ENCODE measurements around the gene SLC8B1. TPM values are rescaled to one million over a fixed set of nuclear protein-coding genes. Genes with fewer than 3 reads are reported as not detected.

SLC8B1 gene
- total RNA-seq, 4 donors from 2014 or later = 49.5 to 112 (median 101) TPM

DNA sequence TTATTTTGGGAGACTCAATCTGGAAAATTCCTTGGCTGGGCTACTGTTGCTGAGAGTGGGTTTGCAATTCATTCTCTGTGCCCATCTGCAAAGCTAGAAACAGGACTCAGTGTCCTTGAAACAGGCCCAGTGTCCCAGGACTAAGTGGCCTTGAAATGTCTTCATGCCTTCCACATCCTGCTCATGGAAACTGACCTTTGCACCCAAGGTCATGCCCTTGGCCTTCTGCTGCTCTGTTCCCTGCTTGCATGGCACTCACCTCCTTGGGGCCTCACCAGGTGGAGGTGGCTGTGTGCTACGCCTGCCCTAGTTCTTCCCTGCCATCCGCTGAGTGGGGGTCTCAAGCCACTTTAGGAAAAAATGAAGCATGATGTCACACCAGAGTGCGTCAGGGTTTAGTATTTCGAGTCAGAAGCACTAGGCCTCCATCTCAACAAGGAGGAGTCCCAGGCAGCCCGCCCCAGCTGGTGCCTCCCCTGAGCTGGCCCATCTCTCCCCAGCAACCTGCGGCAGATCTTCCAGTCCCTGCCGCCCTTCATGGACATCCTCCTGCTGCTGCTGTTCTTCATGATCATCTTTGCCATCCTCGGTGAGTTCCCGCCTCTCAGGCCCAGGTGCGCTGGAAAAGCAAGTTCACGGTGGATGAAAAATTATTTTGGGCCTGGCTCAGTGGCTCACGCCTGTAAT is 65.5 kb downstream of the SLC8B1 start:
- DNase-seq = peak in 1 of 3 donors; percentile 39
- H3K4me1 ChIP-seq = peaks cover 0 to 11% (median 0%) of the 10 kb centered on the region in 4 donors
- H3K27me3 ChIP-seq = no peaks in the 10 kb centered on the region
- no peak overlapping the region for H3K27ac ChIP-seq
- no peaks in the 10 kb centered on the region for H3K9me3 ChIP-seq
- TF ChIP-seq, protein P1, sequence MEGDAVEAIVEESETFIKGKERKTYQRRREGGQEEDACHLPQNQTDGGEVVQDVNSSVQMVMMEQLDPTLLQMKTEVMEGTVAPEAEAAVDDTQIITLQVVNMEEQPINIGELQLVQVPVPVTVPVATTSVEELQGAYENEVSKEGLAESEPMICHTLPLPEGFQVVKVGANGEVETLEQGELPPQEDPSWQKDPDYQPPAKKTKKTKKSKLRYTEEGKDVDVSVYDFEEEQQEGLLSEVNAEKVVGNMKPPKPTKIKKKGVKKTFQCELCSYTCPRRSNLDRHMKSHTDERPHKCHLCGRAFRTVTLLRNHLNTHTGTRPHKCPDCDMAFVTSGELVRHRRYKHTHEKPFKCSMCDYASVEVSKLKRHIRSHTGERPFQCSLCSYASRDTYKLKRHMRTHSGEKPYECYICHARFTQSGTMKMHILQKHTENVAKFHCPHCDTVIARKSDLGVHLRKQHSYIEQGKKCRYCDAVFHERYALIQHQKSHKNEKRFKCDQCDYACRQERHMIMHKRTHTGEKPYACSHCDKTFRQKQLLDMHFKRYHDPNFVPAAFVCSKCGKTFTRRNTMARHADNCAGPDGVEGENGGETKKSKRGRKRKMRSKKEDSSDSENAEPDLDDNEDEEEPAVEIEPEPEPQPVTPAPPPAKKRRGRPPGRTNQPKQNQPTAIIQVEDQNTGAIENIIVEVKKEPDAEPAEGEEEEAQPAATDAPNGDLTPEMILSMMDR (IDR thresholded peaks at IDR 0.05) = no peak
- no peak for TF ChIP-seq POLR2A (IDR thresholded peaks at IDR 0.05)
- peaks cover 0 to 80% (median 0%) of the 10 kb centered on the region in 3 donors for H3K36me3 ChIP-seq
- H3K4me3 ChIP-seq = no peak overlapping the region

DNA sequence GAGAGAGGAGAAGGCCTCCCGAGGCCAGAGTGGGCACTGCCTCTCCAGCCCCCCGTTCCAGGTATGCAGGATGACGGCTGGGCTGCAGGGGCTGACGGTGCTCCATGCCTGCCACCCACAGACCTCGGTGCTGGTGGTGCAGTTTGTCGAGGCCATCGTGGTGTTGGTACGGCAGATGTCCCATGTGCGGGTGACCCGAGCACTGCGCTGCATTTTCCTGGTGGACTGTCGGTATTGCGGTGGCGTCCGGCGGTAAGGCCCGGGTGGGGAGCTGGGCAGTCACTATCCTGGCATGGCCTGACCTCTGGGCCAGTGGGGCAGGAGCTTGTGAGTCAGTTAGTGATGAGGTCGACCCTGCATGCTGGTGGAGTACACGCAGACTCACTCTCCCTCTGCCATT is 66.3 kb downstream of the SLC8B1 start:
- no peaks in the 10 kb centered on the region for H3K9me3 ChIP-seq
- peaks cover 0 to 80% (median 0%) of the 10 kb centered on the region in 3 donors for H3K36me3 ChIP-seq
- H3K4me1 ChIP-seq = peaks cover 0 to 11% (median 0%) of the 10 kb centered on the region in 4 donors
- H3K27ac ChIP-seq = peak overlapping the region in 1 of 4 donors; percentile 61
- no peaks in the 10 kb centered on the region for H3K27me3 ChIP-seq
- DNase-seq = peak in 1 of 3 donors; percentile 39
- TF ChIP-seq, protein P1 (IDR thresholded peaks at IDR 0.05) = no peak
- no peak for TF ChIP-seq POLR2A (IDR thresholded peaks at IDR 0.05)
- no peak overlapping the region for H3K4me3 ChIP-seq

DNA sequence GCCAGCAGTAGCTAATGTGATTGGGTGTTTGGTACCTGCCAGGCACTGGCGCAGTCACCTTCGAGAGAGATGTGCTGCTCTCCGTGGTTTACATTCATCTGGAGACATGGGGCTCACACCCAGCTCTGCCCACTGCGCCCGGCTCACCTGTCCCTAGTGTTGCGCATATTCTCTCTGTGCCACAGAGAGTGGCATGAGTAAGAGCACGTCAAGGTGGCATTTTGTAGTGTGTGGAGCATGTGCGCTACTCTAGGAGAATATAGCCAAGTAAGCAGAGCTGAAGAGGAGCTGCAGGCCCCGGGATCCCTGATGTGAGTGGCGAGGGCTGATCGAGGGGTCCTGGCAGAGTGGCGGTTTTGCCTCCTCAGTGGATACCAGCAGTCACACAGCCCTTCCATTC is 66.8 kb downstream of the SLC8B1 start:
- peaks cover 0 to 11% (median 0%) of the 10 kb centered on the region in 4 donors for H3K4me1 ChIP-seq
- DNase-seq = no peak
- H3K9me3 ChIP-seq = no peaks in the 10 kb centered on the region
- peaks cover 0 to 76% (median 0%) of the 10 kb centered on the region in 3 donors for H3K36me3 ChIP-seq
- TF ChIP-seq, protein P1 (IDR thresholded peaks at IDR 0.05) = no peak
- TF ChIP-seq POLR2A (IDR thresholded peaks at IDR 0.05) = no peak
- no peak overlapping the region for H3K4me3 ChIP-seq
- no peaks in the 10 kb centered on the region for H3K27me3 ChIP-seq
- peak overlapping the region in 1 of 4 donors; percentile 61 for H3K27ac ChIP-seq

DNA sequence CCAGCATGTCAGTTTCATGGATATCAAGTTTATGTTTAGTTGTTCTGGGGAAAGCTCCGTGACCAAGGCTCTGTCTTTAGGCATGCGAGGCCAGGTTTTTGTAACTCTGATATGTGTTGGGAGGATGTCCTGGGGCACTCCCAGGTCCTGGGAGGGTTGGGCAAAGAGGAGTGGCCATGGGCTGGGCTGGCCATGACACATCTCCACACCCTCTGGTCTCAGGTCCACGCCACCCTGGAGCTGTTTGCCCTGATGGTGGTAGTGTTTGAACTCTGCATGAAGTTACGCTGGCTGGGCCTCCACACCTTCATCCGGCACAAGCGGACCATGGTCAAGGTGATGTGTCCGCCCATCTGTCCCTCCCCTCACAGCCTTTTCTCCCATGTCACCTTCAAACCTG is 67.3 kb downstream of the SLC8B1 start:
- DNase-seq = peak in 2 of 3 donors; percentile 71 to 75
- TF ChIP-seq POLR2A (IDR thresholded peaks at IDR 0.05) = no peak
- TF ChIP-seq, protein P1 (IDR thresholded peaks at IDR 0.05) = no peak
- Histone ChIP-seq H3K36me3 (peaks cover 0 to 71% (median 0%) of the 10 kb centered on the region in 3 donors), H3K4me3 (no peak overlapping the region), H3K27me3 (no peaks in the 10 kb centered on the region), H3K9me3 (no peaks in the 10 kb centered on the region), H3K4me1 (peaks cover 0 to 7% (median 0%) of the 10 kb centered on the region in 4 donors), H3K27ac (peak overlapping the region in 1 of 4 donors; percentile 61)

DNA sequence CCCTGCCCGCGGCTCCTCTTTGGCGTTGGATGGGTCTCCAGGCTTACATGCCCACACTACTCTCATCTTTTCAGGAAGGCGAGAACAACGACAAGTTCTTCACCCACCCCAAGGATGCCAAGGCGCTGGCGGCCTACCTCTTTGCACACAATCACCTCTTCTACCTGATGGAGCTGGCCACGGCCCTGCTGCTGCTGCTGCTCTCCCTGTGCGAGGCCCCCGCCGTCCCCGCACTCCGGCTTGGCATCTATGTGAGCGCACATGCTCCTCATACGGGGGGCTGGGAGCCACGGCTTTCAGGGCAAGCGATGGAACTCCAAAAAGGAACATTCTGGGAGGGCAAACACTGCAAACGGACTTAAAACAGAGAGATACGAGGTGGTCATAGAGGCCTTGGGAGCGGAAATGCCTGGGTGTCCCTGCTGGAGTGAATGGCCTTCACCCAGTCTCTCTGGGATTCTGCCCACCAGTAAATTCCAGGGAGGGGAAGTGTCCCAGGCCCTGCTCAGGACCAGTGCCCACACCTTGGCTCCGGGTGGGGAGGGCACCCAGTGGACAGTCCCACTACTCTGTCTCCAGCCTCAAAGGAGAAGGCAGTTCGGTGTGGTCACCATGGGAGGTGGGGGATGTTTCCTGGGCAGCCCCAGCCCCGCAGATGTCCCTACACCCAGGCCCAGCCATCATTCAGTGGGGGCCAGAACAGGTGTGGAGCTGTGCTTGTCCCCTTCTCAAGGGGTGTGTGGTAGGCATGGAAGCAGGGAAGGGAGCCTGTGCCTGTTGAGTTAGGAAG is 68.6 kb downstream of the SLC8B1 start:
- H3K27ac ChIP-seq = no peak overlapping the region
- H3K9me3 ChIP-seq = no peaks in the 10 kb centered on the region
- DNase-seq = peak in 1 of 3 donors; percentile 39
- H3K4me3 ChIP-seq = no peak overlapping the region
- H3K27me3 ChIP-seq = no peaks in the 10 kb centered on the region
- H3K4me1 ChIP-seq = peaks cover 0 to 3% (median 0%) of the 10 kb centered on the region in 4 donors
- H3K36me3 ChIP-seq = peaks cover 0 to 59% (median 0%) of the 10 kb centered on the region in 3 donors
- TF ChIP-seq POLR2A (IDR thresholded peaks at IDR 0.05) = no peak
- TF ChIP-seq, protein P1 (IDR thresholded peaks at IDR 0.05) = no peak
